ENCODE results near the gene CPM.
"Not testable (repeated sequence)": the region's sequence is repeated elsewhere in the genome, so short reads cannot be mapped to it uniquely, and the experiment has no call there.

The CPM gene

DNA sequence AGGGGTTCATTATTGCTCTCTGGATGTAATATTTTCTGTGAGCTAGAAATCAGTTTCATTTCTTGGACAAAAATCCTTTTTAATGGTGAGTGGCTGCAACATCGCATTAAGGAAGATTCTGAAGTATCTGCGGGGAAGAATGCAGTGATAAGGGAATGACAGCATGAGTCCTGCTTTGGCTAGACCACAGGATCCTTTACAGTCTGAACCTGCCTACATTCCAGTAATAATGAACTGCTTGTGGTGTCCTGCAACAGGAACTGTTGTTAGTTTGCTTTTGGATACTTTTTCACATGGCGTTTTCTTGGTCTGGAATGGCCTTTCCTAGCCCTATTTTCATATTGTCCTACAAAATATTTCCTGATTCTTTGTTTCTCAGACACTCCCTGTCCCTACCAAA is 109.3 kb downstream of the CPM start:
- no peak for DNase-seq

DNA sequence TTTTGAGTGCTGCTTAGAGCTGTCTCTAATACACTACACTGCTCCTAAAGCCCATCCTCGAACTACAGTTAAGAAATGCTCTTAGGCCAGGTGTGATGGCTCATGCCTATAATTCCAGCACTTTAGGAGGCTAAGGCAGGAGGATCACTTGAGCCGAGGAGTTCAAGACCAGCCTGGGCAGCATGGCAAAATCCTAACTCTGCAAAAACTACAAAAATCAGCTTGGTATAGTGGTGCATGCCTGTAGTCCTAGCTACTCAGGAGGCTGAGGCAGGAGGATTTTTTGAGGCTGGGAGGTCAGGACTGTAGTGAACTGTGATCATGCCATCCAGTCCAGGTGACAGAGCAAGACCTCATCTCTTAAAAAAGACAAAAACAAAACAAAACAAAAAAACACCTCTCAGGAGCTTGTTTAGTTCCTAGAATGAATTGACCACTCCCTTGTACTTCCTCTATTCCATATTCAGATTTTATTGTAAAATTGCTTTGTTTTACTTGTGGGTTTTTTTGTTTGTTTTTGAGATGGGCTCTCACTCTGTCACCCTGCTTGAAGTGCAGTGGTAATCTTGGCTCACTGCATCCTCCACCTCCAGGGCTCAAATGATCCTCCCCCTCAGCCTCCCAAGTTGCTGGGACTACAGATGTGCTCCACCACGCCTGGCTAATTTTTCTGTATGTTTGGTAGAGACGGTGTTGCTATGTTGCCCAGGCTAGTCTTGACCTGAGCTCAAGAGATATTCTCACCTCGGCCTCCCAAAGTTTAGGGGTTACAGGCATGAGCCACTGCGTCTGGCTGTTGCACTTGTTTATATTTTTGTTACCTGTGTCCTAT is 111.4 kb downstream of the CPM start:
- no peak for DNase-seq

DNA sequence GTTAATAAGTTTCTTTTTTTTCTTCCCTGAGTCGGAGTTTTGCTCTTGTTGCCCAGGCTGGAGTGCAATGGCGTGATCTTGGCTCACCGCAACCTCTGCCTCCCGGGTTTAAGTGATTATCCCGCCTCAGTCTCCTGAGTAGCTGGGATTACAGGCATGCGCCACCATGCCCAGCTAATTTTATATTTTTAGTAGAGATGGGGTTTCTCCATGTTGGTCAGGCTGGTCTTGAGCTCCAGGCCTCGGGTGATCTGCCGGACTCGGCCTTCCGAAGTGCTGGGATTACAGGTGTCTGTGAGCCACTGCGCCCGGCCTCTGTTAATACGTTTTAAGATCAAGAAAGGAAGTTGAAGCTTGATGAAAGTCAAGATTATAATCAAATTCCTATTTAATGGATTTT is 113.5 kb downstream of the CPM start:
- DNase-seq = not testable (repeated sequence)

DNA sequence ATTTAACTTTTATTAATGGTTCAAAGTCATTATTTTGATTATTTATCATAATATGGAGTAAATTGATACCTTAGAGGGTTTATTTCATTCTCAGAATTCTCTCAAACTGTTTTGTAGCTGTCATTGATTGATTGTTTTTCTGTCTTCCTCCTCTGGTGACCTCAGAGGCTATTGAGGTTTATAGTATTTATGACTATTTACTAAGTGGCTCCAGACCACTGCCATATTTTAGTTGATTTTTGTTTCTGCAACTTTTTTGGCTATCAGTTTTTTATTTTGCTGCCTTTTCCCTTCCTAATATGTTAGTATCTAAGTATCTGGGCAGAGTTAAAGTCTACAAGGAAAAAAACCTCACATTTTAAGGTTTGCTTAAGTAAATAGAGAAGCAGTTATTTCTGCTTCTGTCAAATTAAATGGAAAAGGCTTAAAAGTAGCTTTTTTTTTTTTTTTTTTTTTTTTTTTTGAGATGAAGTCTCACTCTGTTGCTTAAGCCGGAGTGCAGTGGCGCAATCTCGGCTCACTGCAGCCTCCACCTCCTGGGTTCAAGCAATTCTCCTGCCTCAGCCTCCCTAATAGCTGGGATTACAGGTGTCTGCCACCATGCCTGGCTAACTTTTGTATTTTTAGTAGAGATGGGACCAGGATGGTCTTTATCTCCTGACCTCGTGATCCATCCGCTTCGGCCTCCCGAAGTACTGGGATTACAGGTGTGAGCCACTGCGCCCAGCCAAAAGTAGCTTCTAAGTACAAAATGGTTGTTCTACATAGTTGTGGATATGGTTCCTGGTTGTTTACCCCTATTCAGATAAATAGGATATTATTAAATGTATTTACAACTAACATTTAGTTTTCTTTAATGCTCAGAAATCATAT is 116.8 kb downstream of the CPM start:
- no peak for DNase-seq

DNA sequence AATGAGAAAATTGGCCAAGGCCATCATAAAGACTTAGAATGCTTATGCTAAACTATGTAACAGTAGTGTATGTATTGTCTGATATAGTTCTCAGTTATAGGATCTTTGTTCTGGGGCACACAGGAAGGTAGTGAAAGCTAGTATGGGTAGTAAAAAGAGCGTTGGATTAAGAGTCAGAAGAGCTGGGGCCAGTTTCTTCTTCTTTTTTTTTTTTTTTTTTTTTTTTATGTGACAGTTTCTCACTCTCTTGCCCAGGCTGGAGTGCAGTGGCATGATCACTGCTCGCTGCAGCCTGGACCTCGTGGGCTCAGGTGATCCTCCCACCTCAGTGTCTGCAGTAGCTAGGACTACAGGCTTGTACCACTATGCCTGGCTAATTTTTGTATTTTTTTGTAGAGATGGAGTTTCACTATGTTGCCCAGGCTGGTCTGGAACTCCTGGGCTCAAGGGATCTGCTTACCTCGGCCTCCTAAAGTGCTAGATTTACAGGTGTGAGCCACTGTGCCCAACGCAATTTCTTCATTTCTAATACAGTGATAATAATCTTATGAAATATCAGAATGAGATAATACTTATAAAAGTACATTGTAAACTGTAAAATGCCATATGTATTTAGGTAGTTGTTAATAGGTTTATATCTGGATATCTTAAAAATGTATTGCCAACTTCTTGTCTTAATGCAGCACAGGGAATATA is 117.6 kb downstream of the CPM start:
- no peak for DNase-seq

DNA sequence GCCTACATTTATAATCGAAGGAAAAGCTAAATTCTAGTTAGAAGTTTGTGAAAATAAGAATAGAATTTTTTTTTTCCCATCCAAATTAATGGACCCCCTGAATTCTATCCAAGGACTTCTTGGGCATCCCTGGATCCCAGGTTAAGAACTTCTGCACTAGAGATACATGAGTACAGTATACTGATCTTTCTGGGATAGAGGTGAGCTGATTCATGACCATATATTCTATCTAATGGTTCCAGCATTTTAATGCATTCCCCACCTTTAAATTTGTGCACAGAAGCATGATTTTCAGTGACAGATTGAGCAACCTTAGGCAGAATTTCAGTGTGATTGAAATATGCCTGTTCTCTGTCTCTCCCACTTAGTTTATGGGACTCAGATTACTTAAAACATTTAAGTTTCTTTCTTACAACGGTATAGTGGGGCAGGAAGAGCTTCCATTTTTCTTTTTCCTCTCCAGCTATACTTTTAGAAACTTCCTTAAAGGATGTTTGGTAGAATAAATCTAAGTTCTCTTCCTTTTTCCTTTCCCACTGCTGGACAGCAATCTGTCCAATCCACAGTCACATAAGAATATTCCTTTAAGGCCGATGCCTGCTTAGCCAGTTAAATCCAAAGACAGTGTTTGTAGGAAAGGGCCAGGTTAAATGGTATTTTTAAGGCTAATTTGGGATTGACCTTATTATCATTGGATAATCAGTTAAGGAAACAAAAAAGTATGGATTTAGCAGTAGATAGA is 118.3 kb downstream of the CPM start:
- no peak for DNase-seq

DNA sequence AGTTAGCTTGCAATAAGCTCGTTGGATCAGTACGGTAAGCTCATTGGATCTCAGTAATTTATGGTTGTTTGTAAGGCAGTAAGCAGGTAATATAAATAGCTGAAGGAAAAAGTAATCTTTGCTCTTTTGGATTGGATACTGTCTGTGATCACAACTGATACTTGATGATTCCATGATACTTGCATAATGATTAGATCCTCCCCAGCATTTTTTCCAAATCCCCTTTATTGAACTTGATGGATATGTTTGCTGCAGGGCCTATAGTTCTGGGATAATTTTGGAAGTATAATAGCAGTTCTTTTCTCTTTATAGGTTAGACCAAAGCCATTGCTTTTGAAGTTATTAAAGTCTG is 119.8 kb downstream of the CPM start:
- DNase-seq = no peak

DNA sequence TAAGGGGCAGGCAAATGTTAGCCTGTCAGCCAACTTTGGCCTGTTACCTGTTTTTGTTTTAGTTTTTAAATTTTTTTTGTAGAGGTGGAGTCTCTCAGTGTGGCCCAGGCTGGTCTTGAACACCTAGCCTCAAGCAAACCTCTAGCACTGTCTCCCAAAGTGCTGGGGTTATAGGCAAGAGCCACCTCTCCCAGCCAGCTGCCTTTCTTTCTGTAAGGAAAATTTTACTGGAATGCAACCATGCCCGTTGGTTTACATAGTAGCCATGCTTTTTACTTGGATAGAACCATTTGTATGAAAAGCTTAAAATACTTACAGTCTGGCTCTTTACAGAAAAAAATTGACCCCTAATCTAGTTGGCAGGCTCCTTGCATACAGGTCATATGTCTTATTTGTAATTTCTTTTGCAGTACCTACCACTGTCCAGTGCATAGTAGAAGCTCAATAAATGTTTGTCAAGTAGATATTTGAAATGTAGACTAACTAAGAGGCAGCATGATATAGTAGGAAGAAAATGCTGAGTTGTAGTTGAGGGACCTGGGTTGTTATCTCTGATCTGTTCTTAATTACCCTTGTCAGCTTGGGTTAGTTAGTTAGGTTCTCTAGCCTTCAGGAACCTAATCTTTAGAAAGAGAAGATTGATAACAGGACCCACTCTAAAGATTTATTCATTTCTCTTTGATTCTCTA is 120.3 kb downstream of the CPM start:
- no peak for DNase-seq

DNA sequence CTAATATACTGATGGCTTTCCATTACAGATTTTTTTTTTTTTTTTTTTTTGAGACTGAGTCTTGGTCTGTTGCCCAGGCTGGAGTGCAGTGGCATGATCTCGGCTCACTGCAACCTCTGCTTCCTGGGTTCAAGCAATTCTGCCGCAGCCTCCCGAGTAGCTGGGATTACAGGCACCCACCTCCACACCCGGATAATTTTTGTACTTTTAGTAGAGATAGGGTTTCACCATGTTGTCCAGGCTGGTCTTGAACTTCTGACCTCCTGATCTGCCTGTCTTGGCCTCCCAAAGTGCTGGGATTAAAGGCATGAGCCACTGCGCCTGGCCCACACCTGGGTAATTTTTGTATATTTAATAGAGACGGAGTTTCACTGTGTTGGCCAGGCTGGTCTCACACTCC is 121.4 kb downstream of the CPM start:
- DNase-seq = not testable (repeated sequence)

DNA sequence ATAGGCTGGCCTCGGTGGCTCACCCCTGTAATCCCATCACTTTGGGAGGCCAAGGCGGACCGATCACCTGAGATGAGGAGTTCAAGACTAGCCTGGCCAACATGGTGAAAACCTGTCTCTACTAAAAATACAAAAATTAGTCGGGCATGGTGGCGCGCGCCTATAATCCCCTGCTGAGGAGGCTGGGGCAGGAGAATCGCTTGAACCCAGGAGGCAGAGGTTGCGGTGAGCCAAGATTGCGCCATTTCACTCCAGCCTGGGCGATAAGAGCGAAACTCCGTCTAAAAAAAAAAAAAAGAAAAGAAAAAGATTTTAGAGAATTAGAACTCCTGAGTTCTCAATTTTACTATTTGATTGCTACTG is 123.0 kb downstream of the CPM start:
- not testable (repeated sequence) for DNase-seq

DNA sequence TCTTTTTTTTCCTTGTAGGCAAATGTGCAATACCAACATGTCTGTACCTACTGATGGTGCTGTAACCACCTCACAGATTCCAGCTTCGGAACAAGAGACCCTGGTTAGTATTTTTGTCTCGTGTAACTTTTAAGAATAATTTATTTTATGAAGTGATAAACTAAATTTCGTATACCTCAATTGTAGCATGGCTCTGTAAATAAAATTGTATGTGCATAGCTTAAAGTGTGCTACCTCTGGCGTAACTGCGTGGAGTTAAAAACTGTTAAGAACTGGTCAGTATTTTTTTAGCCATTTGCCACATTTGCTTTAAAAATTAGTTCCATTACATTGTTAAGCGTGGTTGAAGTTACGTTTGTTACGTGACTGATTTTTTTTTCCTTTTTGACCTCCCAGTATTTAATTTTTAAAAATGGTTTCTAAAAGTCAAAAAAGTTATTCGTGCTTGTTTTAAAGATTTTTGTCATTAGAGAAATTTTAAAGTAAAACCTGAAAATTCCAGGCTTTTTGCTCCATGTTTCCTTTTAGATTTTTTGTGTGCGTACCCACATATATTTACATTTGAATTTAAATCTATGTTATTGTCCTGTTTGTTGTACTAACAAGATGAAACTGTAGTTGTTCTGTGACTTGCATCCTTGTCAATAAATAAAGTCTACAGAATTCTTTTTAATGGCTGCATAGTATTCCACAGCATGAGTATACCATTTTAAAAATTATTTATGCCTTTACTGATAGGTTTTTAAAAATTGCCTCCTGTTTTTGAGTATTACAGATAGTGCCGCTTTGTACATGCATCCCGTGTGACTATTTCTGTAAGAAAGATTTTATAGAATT is 123.6 kb downstream of the CPM start:
- no peak for DNase-seq

DNA sequence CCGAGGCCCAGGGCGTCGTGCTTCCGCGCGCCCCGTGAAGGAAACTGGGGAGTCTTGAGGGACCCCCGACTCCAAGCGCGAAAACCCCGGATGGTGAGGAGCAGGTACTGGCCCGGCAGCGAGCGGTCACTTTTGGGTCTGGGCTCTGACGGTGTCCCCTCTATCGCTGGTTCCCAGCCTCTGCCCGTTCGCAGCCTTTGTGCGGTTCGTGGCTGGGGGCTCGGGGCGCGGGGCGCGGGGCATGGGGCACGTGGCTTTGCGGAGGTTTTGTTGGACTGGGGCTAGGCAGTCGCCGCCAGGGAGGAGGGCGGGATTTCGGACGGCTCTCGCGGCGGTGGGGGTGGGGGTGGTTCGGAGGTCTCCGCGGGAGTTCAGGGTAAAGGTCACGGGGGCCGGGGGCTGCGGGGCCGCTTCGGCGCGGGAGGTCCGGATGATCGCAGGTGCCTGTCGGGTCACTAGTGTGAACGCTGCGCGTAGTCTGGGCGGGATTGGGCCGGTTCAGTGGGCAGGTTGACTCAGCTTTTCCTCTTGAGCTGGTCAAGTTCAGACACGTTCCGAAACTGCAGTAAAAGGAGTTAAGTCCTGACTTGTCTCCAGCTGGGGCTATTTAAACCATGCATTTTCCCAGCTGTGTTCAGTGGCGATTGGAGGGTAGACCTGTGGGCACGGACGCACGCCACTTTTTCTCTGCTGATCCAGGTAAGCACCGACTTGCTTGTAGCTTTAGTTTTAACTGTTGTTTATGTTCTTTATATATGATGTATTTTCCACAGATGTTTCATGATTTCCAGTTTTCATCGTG is 124.4 kb downstream of the CPM start:
- DNase-seq = peak in 4 of 5 experiments; percentile 13 to 73 (median 26)

DNA sequence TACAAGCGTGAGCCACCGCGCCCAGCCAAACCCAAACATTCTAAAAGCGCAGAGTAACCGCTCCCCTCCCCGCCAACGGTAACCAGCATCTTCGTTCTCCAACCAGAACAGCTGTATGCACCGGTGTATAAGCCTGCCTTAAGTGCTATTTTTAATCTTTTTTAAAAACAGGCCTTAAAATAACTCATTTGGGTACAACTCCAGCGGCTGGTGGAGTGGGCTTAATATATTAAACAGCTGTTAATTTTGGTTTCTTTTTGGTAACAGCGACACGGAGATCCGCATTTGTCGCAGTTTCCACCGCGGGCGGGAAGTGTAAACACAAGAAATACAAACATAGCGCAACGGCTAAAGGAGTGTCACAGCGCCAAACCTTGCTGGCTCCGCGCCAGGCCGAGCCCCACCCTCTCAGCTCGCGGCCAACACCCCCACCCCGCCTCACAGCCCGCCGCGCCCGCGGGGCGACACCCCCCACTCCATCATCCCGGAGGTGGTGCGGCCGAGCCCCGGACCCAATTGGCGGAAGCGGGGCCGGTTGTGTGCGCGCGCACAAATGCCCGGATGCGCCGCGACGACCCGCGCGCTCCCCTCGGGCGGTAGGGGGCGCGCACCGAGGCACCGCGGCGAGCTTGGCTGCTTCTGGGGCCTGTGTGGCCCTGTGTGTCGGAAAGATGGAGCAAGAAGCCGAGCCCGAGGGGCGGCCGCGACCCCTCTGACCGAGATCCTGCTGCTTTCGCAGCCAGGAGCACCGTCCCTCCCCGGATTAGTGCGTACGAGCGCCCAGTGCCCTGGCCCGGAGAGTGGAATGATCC is 125.2 kb downstream of the CPM start, which contains the start of gene MDM2:
Gene MDM2, plus strand, starts transcription at position 602 of the 812 bp plus-strand sequence. CDS start 301 bp downstream, outside the sequence.
- peak; percentile 89 to 99 (median 98) for DNase-seq

DNA sequence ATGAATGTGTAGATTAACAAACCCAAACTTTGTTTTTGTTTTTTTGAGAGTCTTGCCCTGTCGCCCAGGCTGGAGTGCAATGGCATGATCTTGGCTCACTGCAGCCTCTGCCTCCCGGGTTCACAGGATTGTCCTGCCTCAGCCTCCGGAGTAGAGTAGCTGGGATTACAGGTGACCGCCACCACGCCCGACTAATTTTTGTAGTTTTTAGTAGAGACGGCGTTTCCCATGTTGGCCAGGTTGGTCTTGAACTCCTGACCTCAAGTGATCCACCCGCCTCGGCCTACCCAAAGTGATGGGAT is 125.7 kb downstream of the CPM start:
- peak in 1 of 5 experiments; percentile 20 for DNase-seq

DNA sequence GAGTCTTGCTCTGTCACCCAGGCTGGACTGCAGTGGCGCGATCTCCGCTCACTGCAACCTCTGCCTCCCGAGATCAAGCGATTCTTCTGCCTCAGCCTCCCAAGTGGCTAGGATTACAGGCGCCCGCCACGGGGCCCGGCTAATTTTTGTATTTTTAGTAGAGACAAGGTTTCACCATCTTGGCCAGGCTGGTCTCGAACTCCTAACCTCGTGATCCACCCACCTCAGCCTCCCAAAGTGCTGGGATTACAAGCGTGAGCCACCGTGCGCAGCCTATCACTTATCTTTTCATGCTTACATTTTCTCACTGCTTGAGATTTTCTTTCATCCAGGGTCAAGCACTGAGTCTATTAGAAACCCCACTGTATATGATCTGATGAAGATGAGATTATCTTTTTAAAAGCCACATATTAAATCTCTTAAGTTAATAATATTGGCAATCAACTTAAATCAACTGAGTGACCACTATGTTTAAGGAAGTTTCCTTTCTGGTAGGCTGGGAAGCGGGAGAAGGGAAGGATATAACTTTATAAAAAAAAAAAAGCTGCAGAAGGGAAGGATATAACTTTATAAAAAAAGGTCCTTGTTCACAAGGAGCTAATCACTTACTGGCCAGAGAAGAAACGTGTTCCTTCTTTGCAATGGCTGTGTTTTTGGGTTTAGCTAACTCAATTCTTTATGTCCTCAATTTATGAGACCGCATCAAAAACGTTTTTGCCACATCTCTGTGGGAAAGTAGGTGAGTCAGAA is 126.3 kb downstream of the CPM start:
- DNase-seq = peak in 1 of 5 experiments; percentile 19

DNA sequence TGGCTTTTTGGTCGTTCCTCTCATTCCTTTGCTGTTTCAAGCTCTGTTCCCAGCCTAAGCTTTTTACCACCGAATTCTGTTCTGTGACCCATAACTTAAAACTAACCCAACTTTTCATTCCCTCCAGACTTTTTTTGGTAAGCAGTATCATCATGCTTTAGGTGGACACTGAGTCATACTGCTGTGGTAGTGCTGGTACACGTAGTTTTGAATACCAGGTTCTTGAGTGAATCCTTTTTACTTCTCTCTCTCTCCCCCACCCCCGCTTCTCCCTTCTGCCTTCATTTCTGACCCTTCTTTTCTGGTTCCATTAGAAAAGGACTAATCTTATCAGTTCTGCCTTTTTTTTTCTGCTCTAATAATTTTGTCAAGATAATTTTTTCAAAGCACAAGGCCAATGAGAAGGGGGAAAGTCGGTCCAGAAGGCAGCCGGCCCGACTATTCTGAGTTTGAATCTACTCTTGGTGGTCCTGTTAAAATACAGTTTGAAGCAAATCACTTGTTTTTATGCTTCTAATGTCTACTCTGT is 127.3 kb downstream of the CPM start:
- DNase-seq = no peak

DNA sequence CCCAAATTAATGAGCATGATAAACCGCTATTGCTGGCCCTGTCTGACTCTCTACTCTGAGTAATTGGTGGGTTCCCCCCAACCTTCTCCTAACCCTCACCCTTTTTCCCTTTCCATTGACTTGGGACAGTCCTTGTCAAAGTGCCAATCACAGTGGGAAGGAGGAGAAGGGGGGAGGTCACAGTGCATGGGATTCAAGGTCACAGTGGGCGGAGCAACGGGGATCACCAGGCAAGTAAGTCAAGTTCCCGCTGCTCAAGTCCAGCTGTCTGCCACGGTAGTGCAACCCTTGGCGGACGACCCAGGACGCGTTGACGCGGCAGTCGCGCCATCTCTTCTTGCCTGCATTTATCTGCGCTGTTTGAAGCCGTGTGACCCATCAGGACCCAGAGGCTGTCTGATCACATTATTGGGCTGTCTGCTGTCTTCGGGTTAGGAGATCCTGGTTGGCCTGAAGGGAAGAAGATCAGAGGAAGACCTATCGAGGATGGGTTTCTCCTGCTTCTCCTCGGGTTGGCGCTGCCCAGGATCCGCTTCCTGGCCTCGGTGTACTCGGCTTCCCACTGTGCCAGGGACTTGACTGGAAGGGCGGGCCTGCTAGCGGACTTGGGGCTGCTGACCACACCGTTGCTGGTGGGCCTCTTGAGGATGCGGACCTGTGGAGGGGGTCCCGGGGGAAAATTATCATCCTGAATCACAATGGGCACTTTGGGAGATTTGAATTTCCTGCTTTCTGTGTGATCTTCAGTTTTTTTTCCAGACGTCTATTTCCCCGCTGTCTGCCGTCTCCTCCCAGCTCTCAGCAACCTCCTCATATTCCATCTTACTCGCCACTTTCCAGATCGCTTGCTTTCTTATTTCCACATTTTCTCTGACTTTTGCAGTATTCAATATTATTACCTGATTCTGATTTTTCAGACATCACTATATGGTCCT is 128.0 kb downstream of the CPM start:
- no peak for DNase-seq
